Activated T-cell treated with anti-CD3 and anti-CD28 coated beads, Interleukin-2, amount 50 U/mL, for 1 hour (primary cell): Measurements from ENCODE around the gene GPR89A.

Source experiments
- DNase-seq: peaks from one replicate; pipeline ENCODE4 v3.0.0-alpha.2; 2020

GPR89A gene

GRCh38 chr1:145719230-145720079 lies 111.7 kb downstream of the GPR89A start, which contains the start of gene CD160:
Gene CD160 (plus strand): TSS chr1:145719499. CDS start chr1:145728328, 8,829 bp downstream.
- no peak for DNase-seq
